Measurements from ENCODE around the gene KIF21B.

KIF21B gene

DNA sequence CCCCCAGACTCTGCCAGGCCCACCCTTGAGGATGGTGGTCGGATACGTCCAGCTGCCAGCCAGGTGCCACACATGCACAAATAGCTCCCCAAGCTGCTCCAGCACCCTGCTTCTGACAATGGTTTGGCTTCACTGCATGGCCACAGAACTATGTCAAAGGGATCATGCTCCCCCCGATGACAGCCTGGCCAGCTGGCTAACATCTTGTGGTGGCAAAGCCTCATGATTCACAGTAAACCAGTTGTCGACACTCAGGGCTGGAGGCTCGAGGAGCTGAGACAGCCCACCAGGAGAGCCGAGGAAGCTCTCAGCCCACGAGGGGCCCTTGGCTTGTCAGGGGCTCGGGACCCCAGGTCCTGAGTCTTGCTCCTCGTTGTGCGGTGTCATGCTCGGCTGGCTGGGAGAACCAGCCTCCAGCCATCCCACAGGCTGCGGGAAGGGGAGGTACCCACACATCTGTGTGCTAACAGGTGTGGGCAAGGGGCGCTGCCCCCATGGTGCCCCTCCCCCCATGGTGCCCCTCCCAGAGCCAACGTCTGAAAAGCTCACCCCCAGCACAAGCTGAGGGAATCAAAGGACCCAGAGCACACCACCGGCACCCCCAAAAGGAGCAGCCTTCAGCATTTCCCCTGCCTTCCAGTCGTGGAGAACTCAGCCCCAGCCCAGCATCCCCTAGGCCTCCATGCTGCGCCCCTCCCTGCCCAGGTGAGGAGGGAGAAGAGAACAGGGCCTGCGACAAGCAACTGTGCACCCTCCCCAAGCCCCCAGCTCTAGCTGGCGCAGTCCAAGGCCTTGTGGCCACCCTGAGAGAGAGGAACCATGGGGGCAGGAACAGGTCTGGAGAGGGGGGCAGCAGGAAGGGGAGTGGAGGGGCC lies 41.2 kb downstream of the KIF21B start:
- Histone ChIP-seq H3K9me3 (ENCODE audit: control insufficient read depth, low read length) (no peaks in the 10 kb centered on the region), H3K27me3 (ENCODE audit: control insufficient read depth, insufficient read depth, low read length, poor library complexity, severe bottlenecking) (no peaks in the 10 kb centered on the region), H3K36me3 (ENCODE audit: control insufficient read depth, insufficient read depth, low read length) (no peaks in the 10 kb centered on the region), H3K4me1 (ENCODE audit: control insufficient read depth, insufficient read depth, low read length) (no peaks in the 10 kb centered on the region), H3K4me3 (ENCODE audit: insufficient read depth, low read depth, low read length) (no peak overlapping the region), H3K27ac (ENCODE audit: insufficient read depth, low read depth, low read length, poor library complexity, severe bottlenecking) (no peak overlapping the region)
- WGBS, 2 experiments, result 93 to 94% methylated on average over 19 of the region's 19 CpGs

DNA sequence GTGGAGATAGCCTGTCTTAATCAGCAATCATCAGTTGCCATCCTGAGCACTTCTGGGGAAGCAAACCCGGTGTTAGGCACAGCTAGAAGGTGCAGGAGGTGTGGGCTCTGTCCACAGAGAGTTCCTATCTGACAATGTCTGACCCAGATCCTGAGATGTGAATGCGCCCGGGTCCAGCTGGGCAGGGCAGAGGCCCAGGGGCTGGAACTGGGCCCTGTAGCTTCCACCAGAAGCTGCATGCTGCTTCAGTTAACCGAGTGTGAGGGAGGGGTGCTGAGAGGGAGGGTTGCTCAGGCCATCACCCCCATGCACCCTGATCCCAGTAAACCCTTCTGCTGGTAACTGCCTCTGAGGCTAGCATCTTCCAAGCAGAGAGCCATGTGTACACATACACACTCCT lies 42.2 kb downstream of the KIF21B start:
- no peaks in the 10 kb centered on the region for H3K27me3 ChIP-seq (ENCODE audit: control insufficient read depth, insufficient read depth, low read length, poor library complexity, severe bottlenecking)
- no peaks in the 10 kb centered on the region for H3K36me3 ChIP-seq (ENCODE audit: control insufficient read depth, insufficient read depth, low read length)
- WGBS, 2 experiments, result 95 to 97% methylated on average over 4 of the region's 4 CpGs
- H3K4me1 ChIP-seq (ENCODE audit: control insufficient read depth, insufficient read depth, low read length), result no peaks in the 10 kb centered on the region
- no peak overlapping the region for H3K4me3 ChIP-seq (ENCODE audit: insufficient read depth, low read depth, low read length)
- H3K27ac ChIP-seq (ENCODE audit: insufficient read depth, low read depth, low read length, poor library complexity, severe bottlenecking), result no peak overlapping the region
- no peaks in the 10 kb centered on the region for H3K9me3 ChIP-seq (ENCODE audit: control insufficient read depth, low read length)

DNA sequence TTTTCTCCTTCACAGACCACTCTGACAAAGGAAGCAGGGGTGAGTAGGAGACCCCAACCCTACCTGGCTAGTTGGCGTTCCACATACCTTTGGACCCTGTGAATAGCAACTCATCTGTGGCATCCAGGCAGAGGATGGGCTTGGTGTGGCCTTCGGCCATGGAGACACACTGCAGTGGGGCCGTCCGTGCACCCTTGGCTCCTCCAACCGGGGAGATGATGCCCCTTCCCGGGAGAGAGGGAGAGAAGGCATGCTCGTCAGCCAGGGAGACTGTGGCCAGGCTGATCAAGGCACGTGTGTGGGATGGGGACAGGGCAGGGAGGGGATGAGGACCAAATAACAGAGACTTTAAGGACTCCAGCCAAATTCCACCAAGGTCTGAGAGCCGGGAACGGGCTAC lies 42.6 kb downstream of the KIF21B start:
- Histone ChIP-seq H3K4me3 (ENCODE audit: insufficient read depth, low read depth, low read length) (no peak overlapping the region), H3K27ac (ENCODE audit: insufficient read depth, low read depth, low read length, poor library complexity, severe bottlenecking) (no peak overlapping the region), H3K27me3 (ENCODE audit: control insufficient read depth, insufficient read depth, low read length, poor library complexity, severe bottlenecking) (no peaks in the 10 kb centered on the region), H3K9me3 (ENCODE audit: control insufficient read depth, low read length) (no peaks in the 10 kb centered on the region), H3K4me1 (ENCODE audit: control insufficient read depth, insufficient read depth, low read length) (no peaks in the 10 kb centered on the region), H3K36me3 (ENCODE audit: control insufficient read depth, insufficient read depth, low read length) (no peaks in the 10 kb centered on the region)
- WGBS, 2 experiments, result 96% methylated on average over 10 of the region's 10 CpGs

DNA sequence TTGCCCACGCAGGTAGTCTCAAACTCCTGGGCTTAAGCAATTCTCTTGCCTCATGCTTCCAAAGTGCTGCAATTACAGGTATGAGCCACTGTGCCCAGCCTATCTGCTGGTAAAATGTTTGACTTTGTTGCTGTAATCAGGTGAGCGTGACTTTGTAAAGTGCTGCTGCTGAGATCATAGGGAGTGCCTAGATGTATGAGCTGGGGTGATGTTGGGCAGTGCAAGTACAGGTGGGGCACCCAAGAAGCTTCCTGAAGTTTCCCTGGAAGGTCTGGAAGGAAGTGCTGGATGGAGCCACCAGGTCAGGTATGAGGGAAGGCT lies 43.1 kb downstream of the KIF21B start:
- Histone ChIP-seq H3K4me3 (ENCODE audit: insufficient read depth, low read depth, low read length) (no peak overlapping the region), H3K27ac (ENCODE audit: insufficient read depth, low read depth, low read length, poor library complexity, severe bottlenecking) (no peak overlapping the region), H3K36me3 (ENCODE audit: control insufficient read depth, insufficient read depth, low read length) (no peaks in the 10 kb centered on the region), H3K4me1 (ENCODE audit: control insufficient read depth, insufficient read depth, low read length) (no peaks in the 10 kb centered on the region), H3K9me3 (ENCODE audit: control insufficient read depth, low read length) (no peaks in the 10 kb centered on the region), H3K27me3 (ENCODE audit: control insufficient read depth, insufficient read depth, low read length, poor library complexity, severe bottlenecking) (no peaks in the 10 kb centered on the region)
- 95 to 98% methylated on average over 2 of the region's 2 CpGs for WGBS, 2 experiments

DNA sequence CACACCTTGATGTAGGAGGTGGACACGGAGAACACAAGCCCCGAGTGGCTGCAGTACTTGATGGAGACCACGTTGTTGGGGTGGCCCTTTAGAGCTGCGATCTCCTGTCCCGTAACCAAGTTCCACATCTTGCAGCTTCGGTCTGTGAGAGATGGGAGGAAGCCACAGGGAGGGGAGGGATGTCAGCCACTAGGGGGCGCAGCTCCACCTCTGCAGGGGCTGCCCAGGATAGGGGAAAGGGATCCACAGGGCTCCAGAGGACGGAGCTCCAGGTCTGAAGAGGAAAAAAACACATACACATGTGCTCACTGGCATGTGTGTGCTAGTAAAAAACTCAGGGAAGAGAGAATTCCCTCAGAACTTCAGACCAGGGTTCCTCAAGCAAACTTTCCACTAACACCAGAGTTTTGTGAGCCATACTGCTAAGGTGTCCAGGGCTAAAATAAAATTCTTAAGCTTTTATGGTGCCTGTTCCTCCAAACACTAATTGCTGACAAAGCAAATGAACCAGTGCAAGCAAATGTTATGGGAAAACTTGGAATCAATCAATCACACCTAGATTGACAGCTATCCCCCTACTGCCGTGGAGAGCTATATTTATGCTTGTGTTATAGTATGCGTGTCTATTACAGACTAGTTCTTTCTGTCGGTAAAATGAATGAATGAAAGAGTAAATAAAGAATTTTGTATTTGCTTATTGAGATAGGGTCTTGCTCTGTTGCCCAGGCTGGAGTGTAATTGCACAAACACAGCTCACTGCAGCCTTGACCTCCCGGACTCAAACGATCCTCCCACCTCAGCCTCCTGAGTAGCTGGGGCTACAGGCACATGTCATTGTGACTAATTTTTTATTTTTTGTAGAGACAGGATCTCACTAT lies 43.7 kb downstream of the KIF21B start:
- no peaks in the 10 kb centered on the region for H3K4me1 ChIP-seq (ENCODE audit: control insufficient read depth, insufficient read depth, low read length)
- H3K9me3 ChIP-seq (ENCODE audit: control insufficient read depth, low read length), result no peaks in the 10 kb centered on the region
- H3K4me3 ChIP-seq (ENCODE audit: insufficient read depth, low read depth, low read length), result no peak overlapping the region
- 82 to 83% methylated on average over 13 of the region's 13 CpGs for WGBS, 2 experiments
- no peak overlapping the region for H3K27ac ChIP-seq (ENCODE audit: insufficient read depth, low read depth, low read length, poor library complexity, severe bottlenecking)
- no peaks in the 10 kb centered on the region for H3K36me3 ChIP-seq (ENCODE audit: control insufficient read depth, insufficient read depth, low read length)
- no peaks in the 10 kb centered on the region for H3K27me3 ChIP-seq (ENCODE audit: control insufficient read depth, insufficient read depth, low read length, poor library complexity, severe bottlenecking)

DNA sequence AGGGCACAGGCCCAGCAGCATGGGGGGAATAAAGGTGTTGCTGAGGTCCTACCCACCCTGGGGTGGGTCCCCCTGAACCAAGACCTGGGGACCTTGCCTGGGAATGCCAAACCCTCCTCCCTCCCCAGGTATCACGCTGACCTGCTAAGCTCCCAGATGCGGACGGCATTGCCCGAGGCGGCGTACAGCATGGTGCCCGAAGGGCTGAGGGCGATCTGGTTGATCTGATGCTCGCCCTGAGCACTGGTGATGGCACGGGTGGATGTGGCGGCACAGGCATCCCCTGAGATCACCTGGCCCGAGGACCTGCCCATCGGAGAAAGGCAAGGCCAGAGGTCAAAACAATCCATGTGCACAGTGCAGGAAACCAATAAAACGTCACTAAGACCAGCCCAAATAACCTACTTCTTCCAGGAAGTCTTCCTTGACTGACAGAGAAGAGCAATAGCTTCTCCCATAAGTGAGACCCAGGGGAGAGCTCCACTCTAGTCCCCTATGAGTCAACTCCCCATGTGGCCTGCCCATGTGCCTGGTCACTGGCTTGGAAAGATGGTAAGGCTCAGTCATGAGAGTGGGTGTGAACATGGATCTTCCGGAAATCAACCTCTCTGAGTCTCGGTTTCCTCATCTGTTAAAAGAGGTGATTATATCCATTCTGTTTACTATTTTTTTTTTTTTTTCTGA lies 46.3 kb downstream of the KIF21B start:
- H3K4me1 ChIP-seq (ENCODE audit: control insufficient read depth, insufficient read depth, low read length), result peaks cover 8% of the 10 kb centered on the region
- H3K9me3 ChIP-seq (ENCODE audit: control insufficient read depth, low read length), result no peaks in the 10 kb centered on the region
- H3K27me3 ChIP-seq (ENCODE audit: control insufficient read depth, insufficient read depth, low read length, poor library complexity, severe bottlenecking), result no peaks in the 10 kb centered on the region
- no peak overlapping the region for H3K27ac ChIP-seq (ENCODE audit: insufficient read depth, low read depth, low read length, poor library complexity, severe bottlenecking)
- 95% methylated on average over 14 to 15 of the region's 16 CpGs for WGBS, 2 experiments
- no peak overlapping the region for H3K4me3 ChIP-seq (ENCODE audit: insufficient read depth, low read depth, low read length)
- H3K36me3 ChIP-seq (ENCODE audit: control insufficient read depth, insufficient read depth, low read length), result no peaks in the 10 kb centered on the region

DNA sequence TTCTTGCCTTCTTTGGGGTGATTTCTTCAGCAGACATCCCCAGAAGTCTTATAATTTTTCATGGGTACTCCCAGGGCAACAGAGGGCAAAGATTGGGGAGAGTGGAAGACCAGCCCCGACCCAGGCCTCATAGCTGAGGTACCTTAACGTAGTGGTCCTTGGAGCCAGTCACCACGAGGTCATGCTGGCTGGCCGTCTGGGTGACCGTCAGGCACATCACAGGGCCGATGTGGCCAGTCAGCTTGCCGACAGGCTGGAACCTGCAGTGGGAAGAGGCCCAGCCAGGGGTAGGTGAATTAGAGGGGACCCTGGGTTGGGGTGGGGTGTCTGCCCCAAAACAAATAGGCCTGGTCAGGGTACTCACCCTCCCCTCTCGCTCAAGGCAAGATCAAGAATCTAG lies 46.9 kb downstream of the KIF21B start:
- H3K27ac ChIP-seq (ENCODE audit: insufficient read depth, low read depth, low read length, poor library complexity, severe bottlenecking), result no peak overlapping the region
- H3K4me3 ChIP-seq (ENCODE audit: insufficient read depth, low read depth, low read length), result no peak overlapping the region
- no peaks in the 10 kb centered on the region for H3K9me3 ChIP-seq (ENCODE audit: control insufficient read depth, low read length)
- H3K27me3 ChIP-seq (ENCODE audit: control insufficient read depth, insufficient read depth, low read length, poor library complexity, severe bottlenecking), result no peaks in the 10 kb centered on the region
- 94% methylated on average over 8 of the region's 8 CpGs for WGBS, 2 experiments
- H3K4me1 ChIP-seq (ENCODE audit: control insufficient read depth, insufficient read depth, low read length), result peaks cover 8% of the 10 kb centered on the region
- H3K36me3 ChIP-seq (ENCODE audit: control insufficient read depth, insufficient read depth, low read length), result no peaks in the 10 kb centered on the region

DNA sequence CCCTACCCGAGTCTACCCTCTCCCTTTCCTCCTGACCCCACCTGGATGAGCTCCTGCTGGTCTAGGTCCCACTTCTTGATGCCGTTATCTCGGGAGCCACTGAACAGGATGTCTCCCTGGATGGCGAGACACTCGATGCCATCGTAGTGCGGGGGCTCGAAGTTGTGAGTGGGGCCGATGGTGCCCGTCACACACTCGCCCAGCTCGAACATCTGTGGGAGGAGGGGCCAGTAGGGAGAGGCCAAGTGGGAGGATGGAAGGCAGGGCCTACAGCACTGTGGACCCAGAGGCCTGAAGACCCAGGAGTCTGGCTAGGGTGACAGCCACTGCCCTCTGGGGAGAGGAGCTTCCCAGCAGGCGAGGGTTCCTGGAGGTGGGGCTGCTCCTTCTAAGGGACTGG lies 48.1 kb downstream of the KIF21B start:
- Histone ChIP-seq H3K4me1 (ENCODE audit: control insufficient read depth, insufficient read depth, low read length) (peaks cover 8% of the 10 kb centered on the region), H3K9me3 (ENCODE audit: control insufficient read depth, low read length) (no peaks in the 10 kb centered on the region), H3K27me3 (ENCODE audit: control insufficient read depth, insufficient read depth, low read length, poor library complexity, severe bottlenecking) (no peaks in the 10 kb centered on the region), H3K36me3 (ENCODE audit: control insufficient read depth, insufficient read depth, low read length) (no peaks in the 10 kb centered on the region), H3K27ac (ENCODE audit: insufficient read depth, low read depth, low read length, poor library complexity, severe bottlenecking) (no peak overlapping the region), H3K4me3 (ENCODE audit: insufficient read depth, low read depth, low read length) (no peak overlapping the region)
- WGBS, 2 experiments, result 95 to 96% methylated on average over 13 of the region's 13 CpGs

DNA sequence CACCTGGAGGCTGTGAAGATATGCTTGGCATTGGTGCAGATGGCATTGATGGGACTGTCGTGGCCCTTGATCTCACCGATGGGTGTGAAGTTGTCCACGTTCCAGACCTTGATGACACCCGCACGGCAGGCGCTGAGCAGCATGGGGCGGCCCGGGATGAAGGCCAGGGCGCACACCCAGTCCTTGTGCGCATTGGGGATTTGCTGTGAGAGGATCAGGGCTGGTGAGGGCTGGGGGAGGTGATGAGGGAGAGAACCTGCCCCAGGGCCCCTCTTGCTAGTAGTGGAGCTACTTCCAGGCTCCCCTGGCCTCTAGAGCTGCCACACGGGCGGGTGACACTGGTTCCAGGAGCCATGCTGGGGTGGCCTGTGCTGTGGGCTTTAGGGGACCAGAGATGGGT lies 48.8 kb downstream of the KIF21B start:
- WGBS, 2 experiments, result 92 to 93% methylated on average over 12 of the region's 12 CpGs
- Histone ChIP-seq H3K4me1 (ENCODE audit: control insufficient read depth, insufficient read depth, low read length) (peaks cover 8% of the 10 kb centered on the region), H3K36me3 (ENCODE audit: control insufficient read depth, insufficient read depth, low read length) (no peaks in the 10 kb centered on the region)

More for the DNA sequence above, 48.8 kb downstream of the KIF21B start:
- Histone ChIP-seq H3K27ac (ENCODE audit: insufficient read depth, low read depth, low read length, poor library complexity, severe bottlenecking) (no peak overlapping the region), H3K9me3 (ENCODE audit: control insufficient read depth, low read length) (no peaks in the 10 kb centered on the region), H3K4me3 (ENCODE audit: insufficient read depth, low read depth, low read length) (no peak overlapping the region), H3K27me3 (ENCODE audit: control insufficient read depth, insufficient read depth, low read length, poor library complexity, severe bottlenecking) (no peaks in the 10 kb centered on the region)

Measured in ectodermal cell (in vitro differentiated cells).